LNCaP clone FGC (cell line): ENCODE data around the gene ODR4.

Experiments
- DNase-seq: peaks from one replicate; pipeline ENCODE4 v3.0.0-alpha.2; 2011; ENCODE audit warnings: low read depth
- H3K4me3 ChIP-seq: 2 replicates; pipeline ENCODE4 v1.5.1; 2011; ENCODE audit warnings: mild to moderate bottlenecking, low read depth, low read length, control low read depth
- CTCF ChIP-seq: IDR thresholded peaks from 2 replicates; pipeline ENCODE4 v1.5.1; 2012; ENCODE audit warnings: mild to moderate bottlenecking; ENCODE audit not compliant: control insufficient read depth, insufficient read depth; ENCODE audit errors: extremely low read depth

ODR4 gene

GRCh38 chr1:186465946-186466345, 90.3 kb downstream of the ODR4 start:
- DNase-seq, result no peak
- no peak overlapping the region for H3K4me3 ChIP-seq
- no peak for TF ChIP-seq CTCF
